ENCODE data around the gene LGALS7B. TPM values are rescaled to one million over a fixed set of nuclear protein-coding genes. Genes with fewer than 3 reads are reported as not detected.
"Not testable (repeated sequence)": the region's sequence is repeated elsewhere in the genome, so short reads cannot be mapped to it uniquely, and the experiment has no call there.

LGALS7B gene
- total RNA-seq, 2 donors from 2014 or later = not detected

GRCh38 chr19:38791451-38792064 is 2.6 kb downstream of the LGALS7B start:
- intact Hi-C loops (cut with DNase I); H3K4me1 ChIP-seq; DNase-seq; H3K9me3 ChIP-seq; H3K27me3 ChIP-seq; H3K36me3 ChIP-seq (replicated peaks in 1 of 2; ENCODE audit: insufficient read depth in 1 of 2, low read depth in 2 of 2); H3K4me3 ChIP-seq: not testable (repeated sequence)
- peak overlapping the region in 1 of 4 donors; percentile 30 for H3K27ac ChIP-seq
- peak; percentile 90 for ATAC-seq
- no CpG with 5 or more reads among the region's 40 CpGs for WGBS, 2 donors

GRCh38 chr19:38792250-38793111 is 3.5 kb downstream of the LGALS7B start:
- 33 to 73% methylated on average over 6 to 51 of the region's 71 CpGs for WGBS, 2 donors

GRCh38 chr19:38793177-38793576 is 4.2 kb downstream of the LGALS7B start:
- ATAC-seq (no peak), DNase-seq (no peak)
- Histone ChIP-seq H3K9me3 (no peaks in the 10 kb centered on the region), H3K36me3 (replicated peaks in 1 of 2; ENCODE audit: insufficient read depth in 1 of 2, low read depth in 2 of 2) (no peaks in the 10 kb centered on the region), H3K27me3 (no peaks in the 10 kb centered on the region), H3K4me1 (no peaks in the 10 kb centered on the region), H3K4me3 (no peak overlapping the region), H3K27ac (no peak overlapping the region)
- 77 to 78% methylated on average over 8 of the region's 8 CpGs for WGBS, 2 donors
- intact Hi-C loops (cut with DNase I) = no loop called here
- no peak for TF ChIP-seq POLR2A (IDR thresholded peaks at IDR 0.05)
- no peak for TF ChIP-seq CTCF (IDR thresholded peaks at IDR 0.05)

More at GRCh38 chr19:38792250-38793111, 3.5 kb downstream of the LGALS7B start:
- no peaks in the 10 kb centered on the region for H3K27me3 ChIP-seq
- H3K27ac ChIP-seq = no peak overlapping the region
- no peak for TF ChIP-seq POLR2A (IDR thresholded peaks at IDR 0.05)
- TF ChIP-seq CTCF (IDR thresholded peaks at IDR 0.05) = peak in 1 of 7 experiments; percentile 2
- DNase-seq = peak in 1 of 4 donors; percentile 15
- intact Hi-C loops (cut with DNase I) = no loop called here
- H3K36me3 ChIP-seq (replicated peaks in 1 of 2; ENCODE audit: insufficient read depth in 1 of 2, low read depth in 2 of 2) = no peaks in the 10 kb centered on the region
- H3K4me1 ChIP-seq = no peaks in the 10 kb centered on the region
- H3K4me3 ChIP-seq = no peak overlapping the region
- H3K9me3 ChIP-seq = no peaks in the 10 kb centered on the region
- ATAC-seq = peak; percentile 8

GRCh38 chr19:38793671-38794070 is 4.7 kb downstream of the LGALS7B start:
- H3K4me1 ChIP-seq = no peaks in the 10 kb centered on the region
- intact Hi-C loops (cut with DNase I) = no loop called here
- H3K4me3 ChIP-seq = no peak overlapping the region
- H3K9me3 ChIP-seq = no peaks in the 10 kb centered on the region
- ATAC-seq (no peak), DNase-seq (no peak)
- H3K36me3 ChIP-seq (replicated peaks in 1 of 2; ENCODE audit: insufficient read depth in 1 of 2, low read depth in 2 of 2) = no peaks in the 10 kb centered on the region
- 87 to 92% methylated on average over 5 of the region's 5 CpGs for WGBS, 2 donors
- H3K27ac ChIP-seq = no peak overlapping the region
- no peak for TF ChIP-seq POLR2A (IDR thresholded peaks at IDR 0.05)
- no peak for TF ChIP-seq CTCF (IDR thresholded peaks at IDR 0.05)
- H3K27me3 ChIP-seq = no peaks in the 10 kb centered on the region

GRCh38 chr19:38795549-38795948 is 6.5 kb downstream of the LGALS7B start:
- Histone ChIP-seq H3K27ac (no peak overlapping the region), H3K4me1 (no peaks in the 10 kb centered on the region), H3K27me3 (no peaks in the 10 kb centered on the region), H3K9me3 (no peaks in the 10 kb centered on the region), H3K4me3 (no peak overlapping the region), H3K36me3 (replicated peaks in 1 of 2; ENCODE audit: insufficient read depth in 1 of 2, low read depth in 2 of 2) (no peaks in the 10 kb centered on the region)
- TF ChIP-seq POLR2A (IDR thresholded peaks at IDR 0.05) (no peak), CTCF (IDR thresholded peaks at IDR 0.05) (no peak)
- WGBS, 2 donors = 87 to 88% methylated on average over 4 of the region's 4 CpGs
- DNase-seq (no peak), ATAC-seq (no peak)
- intact Hi-C loops (cut with DNase I) = no loop called here
